Right lobe of liver (tissue), 4 donors: ENCODE results near the gene IFNL3.

ENCODE experiments used
- POLR2A ChIP-seq: fragments of 450-650 bp; IDR thresholded peaks from one replicate; pipeline ENCODE4 v1.6.1; 2017; ENCODE audit warnings: antibody characterized with exemption, mild to moderate bottlenecking
- TF ChIP-seq, protein P1 (sequence below), 4 donors: fragments of 200-600 bp in 3 of 4; fragments of 450-650 bp in 1 of 4; IDR thresholded peaks; one replicate each; pipeline versions ENCODE4 v1.5.1 to v1.8.0; 2016 to 2022; ENCODE audit warnings: antibody characterized with exemption in 4 of 4, mild to moderate bottlenecking in 2 of 4
- donor health status: DM: no; HTN: no; CAD: no.
- donor health status: DM: no; HTN: no; CAD: no.
- donor health status: DM: no; HTN: yes; CAD: no.

DNA sequence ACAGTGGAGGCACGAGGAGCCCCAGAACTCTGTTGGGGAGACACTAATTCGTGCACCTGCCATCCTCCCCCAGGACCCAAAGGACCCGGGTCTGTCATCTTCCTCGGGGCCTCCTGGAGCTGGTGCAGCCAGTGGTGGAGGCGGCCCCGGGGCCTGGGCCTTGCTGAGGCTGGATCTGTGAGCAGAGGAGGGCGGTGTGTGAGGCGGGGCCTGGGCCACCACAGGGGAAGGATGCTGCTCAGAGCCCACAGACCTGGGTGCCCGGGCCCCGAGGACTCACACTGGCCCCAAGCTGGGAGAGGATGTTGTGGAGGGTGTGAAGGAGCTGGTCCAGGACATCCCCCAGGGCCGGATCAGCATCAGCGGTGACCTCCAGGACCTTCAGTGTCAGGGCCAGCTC is 8.3 kb downstream of the IFNL3 start:
- TF ChIP-seq, protein P1, sequence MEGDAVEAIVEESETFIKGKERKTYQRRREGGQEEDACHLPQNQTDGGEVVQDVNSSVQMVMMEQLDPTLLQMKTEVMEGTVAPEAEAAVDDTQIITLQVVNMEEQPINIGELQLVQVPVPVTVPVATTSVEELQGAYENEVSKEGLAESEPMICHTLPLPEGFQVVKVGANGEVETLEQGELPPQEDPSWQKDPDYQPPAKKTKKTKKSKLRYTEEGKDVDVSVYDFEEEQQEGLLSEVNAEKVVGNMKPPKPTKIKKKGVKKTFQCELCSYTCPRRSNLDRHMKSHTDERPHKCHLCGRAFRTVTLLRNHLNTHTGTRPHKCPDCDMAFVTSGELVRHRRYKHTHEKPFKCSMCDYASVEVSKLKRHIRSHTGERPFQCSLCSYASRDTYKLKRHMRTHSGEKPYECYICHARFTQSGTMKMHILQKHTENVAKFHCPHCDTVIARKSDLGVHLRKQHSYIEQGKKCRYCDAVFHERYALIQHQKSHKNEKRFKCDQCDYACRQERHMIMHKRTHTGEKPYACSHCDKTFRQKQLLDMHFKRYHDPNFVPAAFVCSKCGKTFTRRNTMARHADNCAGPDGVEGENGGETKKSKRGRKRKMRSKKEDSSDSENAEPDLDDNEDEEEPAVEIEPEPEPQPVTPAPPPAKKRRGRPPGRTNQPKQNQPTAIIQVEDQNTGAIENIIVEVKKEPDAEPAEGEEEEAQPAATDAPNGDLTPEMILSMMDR (IDR thresholded peaks at IDR 0.05) = no peak
- no peak for TF ChIP-seq POLR2A
